Loucy (cell line): Measurements from ENCODE around the gene HMG20B.

Experiments used
- H2AFZ ChIP-seq: fragments of 200-600 bp; sonication (generic); 2 replicates; pipeline ENCODE4 v1.6.0; 2016; ENCODE audit warnings: antibody characterized with exemption, mild to moderate bottlenecking, low read length, moderate library complexity
- H3F3A ChIP-seq: fragments of 200-600 bp; 2 replicates; pipeline ENCODE4 v1.6.0; 2016; ENCODE audit warnings: antibody characterized with exemption, low read depth, mild to moderate bottlenecking
- H3K27me3 ChIP-seq: fragments of 200-600 bp; sonication (generic); 2 replicates; pipeline ENCODE4 v1.6.1; 2014; ENCODE audit warnings: low read length, mild to moderate bottlenecking; ENCODE audit not compliant: insufficient read depth, poor library complexity, severe bottlenecking
- H3K36me3 ChIP-seq: fragments of 200-600 bp; sonication (generic); 2 replicates; pipeline ENCODE4 v1.6.1; 2016; ENCODE audit warnings: low read length; ENCODE audit not compliant: insufficient read depth
- H3K4me1 ChIP-seq: fragments of 200-600 bp; sonication (generic); 2 replicates; pipeline ENCODE4 v1.5.1; 2014; ENCODE audit warnings: low read length, mild to moderate bottlenecking; ENCODE audit not compliant: insufficient read depth, poor library complexity, severe bottlenecking
- H3K4me2 ChIP-seq: fragments of 200-600 bp; sonication (generic); 2 replicates; pipeline ENCODE4 v1.6.0; 2014; ENCODE audit warnings: antibody characterized with exemption, low read length, low read depth, mild to moderate bottlenecking; ENCODE audit not compliant: poor library complexity, severe bottlenecking
- H3K4me3 ChIP-seq: fragments of 200-600 bp; sonication (generic); 2 replicates; pipeline ENCODE4 v1.5.1; 2014; ENCODE audit warnings: low read length, mild to moderate bottlenecking, mixed read lengths; ENCODE audit not compliant: poor library complexity, severe bottlenecking
- H3K79me2 ChIP-seq: fragments of 200-600 bp; sonication (generic); 2 replicates; pipeline ENCODE4 v1.6.1; 2014; ENCODE audit warnings: low read length; ENCODE audit not compliant: insufficient read depth
- H3K9ac ChIP-seq: fragments of 200-600 bp; sonication (generic); 2 replicates; pipeline ENCODE4 v1.6.0; 2014; ENCODE audit warnings: mild to moderate bottlenecking, low read depth, low read length, moderate library complexity; ENCODE audit not compliant: poor library complexity, severe bottlenecking
- H3K9me2 ChIP-seq: fragments of 200-600 bp; sonication (generic); replicated peaks from 2 replicates; pipeline ENCODE4 v1.6.1; 2016; ENCODE audit warnings: low read depth, low read length, mixed read lengths
- H3K9me3 ChIP-seq: fragments of 200-600 bp; sonication (generic); 2 replicates; pipeline ENCODE4 v1.6.1; 2014; ENCODE audit warnings: mild to moderate bottlenecking, antibody characterized with exemption, low read length, low read depth; ENCODE audit not compliant: insufficient read depth
- H4K20me1 ChIP-seq: fragments of 200-600 bp; sonication (generic); 2 replicates; pipeline ENCODE4 v1.6.0; 2014; ENCODE audit warnings: antibody characterized with exemption, low read length, mild to moderate bottlenecking; ENCODE audit not compliant: insufficient read depth, poor library complexity, severe bottlenecking
- EZH2phosphoT487 ChIP-seq: fragments of 200-600 bp; IDR thresholded peaks from 2 replicates; pipeline ENCODE4 v1.6.1; 2018; ENCODE audit warnings: antibody characterized with exemption, mild to moderate bottlenecking, moderate library complexity, borderline replicate concordance
- TF ChIP-seq, protein P1 (sequence below): fragments of 200-600 bp; sonication (generic); conservative IDR thresholded peaks from 2 replicates; pipeline ENCODE4 v1.5.1; 2014; ENCODE audit warnings: mild to moderate bottlenecking, antibody characterized with exemption, low read length

The HMG20B gene

DNA sequence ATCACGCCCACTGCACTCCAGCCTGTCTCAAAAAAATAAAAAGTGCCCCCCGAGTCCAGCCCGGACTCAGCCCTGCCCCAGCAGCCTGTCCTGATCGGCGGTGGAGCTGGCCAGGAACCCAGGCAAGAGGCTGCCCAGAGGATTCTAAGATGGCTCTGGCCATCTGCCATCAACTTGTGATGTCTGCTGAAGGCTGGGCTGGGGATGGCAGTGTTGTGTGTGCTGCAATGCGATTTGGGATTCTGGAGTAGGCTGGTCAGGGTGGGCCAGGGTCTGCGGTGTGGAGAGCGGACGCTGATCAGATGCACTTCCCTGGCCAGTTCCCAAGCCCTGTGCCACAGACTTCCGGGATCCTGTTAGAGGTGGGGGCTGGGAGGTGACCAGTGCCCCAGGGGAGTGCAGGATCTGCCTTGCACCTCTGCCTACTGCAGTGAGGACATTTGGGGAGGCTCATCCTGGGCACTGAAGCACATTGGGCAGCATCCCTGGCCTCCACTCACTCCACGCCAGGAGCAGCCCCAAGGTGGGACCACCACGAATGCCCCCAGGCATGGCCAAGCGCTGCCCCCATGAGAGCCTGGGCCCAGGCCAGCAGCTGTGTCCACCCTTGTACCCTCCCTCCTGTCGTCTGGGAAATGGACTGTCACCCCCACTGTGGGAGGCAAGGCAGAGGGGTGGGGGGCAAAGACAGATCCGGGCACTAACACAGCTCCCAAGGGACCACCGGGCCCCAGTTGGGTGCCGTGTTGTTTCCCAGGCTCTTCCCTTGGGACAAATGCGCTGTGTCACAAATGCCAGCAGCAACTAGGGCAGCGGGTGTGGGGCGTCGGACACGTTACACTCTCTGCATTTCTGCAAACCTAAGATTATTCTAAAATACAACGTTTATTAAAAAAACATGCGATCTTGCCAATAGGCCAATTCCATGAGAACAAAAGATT lies 37.3 kb downstream of the HMG20B start:
- H4K20me1 ChIP-seq = no peaks in the 10 kb centered on the region
- peaks cover 7% of the 10 kb centered on the region; the same call in 1 of the 2 replicates for H3K36me3 ChIP-seq

DNA sequence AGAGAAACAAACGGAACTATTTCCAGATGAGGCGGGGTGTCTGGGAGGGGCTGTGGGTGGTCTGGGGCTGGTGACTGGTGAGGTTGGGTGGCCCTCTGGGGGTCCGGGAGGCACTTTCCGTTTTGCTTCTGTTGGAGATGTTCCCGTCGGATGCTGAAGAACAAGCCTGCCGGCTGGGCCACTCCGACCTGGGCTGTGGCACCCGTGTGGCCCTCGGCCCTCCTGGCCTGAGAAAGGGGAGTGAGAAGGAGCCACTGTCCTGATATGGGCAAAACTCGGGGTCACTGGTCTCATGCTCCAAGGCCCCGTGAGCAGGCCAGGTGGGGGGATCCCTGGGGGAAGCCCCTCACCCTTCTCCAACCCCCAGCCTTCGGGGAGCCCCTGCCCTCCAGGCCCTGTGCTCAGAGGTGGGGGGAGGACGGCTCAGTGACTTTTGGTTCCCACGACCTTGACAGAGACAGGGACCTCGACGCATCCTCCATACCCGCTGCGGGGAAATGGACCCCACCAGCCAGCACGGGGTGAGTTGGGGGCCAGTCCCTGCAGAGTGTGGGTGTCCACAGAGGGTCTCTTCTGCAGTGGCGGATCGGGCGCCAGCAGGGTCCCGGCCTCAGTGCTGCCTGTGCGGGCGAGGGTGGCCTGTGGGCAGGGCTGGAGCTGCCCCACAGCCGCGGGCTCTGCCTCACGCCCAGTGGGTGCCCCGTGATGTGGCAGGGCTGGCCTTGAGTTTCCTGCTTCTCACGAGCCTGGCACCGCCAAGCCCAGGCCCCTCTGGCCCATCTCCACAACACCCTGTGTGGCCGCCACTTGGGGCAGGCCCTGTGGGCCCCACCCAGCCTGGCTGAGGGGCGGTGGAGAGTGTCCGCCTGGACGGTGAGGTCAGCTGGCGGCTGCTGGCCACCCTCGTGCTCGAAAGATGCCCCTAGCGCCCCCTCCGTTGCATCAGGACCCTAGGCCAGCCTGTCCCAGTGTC lies 38.3 kb downstream of the HMG20B start:
- Histone ChIP-seq H3K4me3 (no peak overlapping the region), H3K4me2 (no peak overlapping the region), H3K27me3 (no peaks in the 10 kb centered on the region), H3K4me1 (no peaks in the 10 kb centered on the region), H3K79me2 (no peaks in the 10 kb centered on the region), H3K9me2 (no peaks in the 10 kb centered on the region), H3K9ac (no peak overlapping the region), H3K36me3 (peaks cover 7% of the 10 kb centered on the region; the same call in 1 of the 2 replicates), H2AFZ (no peak overlapping the region), H4K20me1 (no peaks in the 10 kb centered on the region), H3F3A (no peaks in the 10 kb centered on the region), H3K9me3 (no peaks in the 10 kb centered on the region)
- TF ChIP-seq, protein P1, sequence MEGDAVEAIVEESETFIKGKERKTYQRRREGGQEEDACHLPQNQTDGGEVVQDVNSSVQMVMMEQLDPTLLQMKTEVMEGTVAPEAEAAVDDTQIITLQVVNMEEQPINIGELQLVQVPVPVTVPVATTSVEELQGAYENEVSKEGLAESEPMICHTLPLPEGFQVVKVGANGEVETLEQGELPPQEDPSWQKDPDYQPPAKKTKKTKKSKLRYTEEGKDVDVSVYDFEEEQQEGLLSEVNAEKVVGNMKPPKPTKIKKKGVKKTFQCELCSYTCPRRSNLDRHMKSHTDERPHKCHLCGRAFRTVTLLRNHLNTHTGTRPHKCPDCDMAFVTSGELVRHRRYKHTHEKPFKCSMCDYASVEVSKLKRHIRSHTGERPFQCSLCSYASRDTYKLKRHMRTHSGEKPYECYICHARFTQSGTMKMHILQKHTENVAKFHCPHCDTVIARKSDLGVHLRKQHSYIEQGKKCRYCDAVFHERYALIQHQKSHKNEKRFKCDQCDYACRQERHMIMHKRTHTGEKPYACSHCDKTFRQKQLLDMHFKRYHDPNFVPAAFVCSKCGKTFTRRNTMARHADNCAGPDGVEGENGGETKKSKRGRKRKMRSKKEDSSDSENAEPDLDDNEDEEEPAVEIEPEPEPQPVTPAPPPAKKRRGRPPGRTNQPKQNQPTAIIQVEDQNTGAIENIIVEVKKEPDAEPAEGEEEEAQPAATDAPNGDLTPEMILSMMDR = no peak
- TF ChIP-seq EZH2phosphoT487 = no peak

More for the DNA sequence above, 37.3 kb downstream of the HMG20B start:
- Histone ChIP-seq H2AFZ (no peak overlapping the region), H3K9ac (no peak overlapping the region), H3K4me3 (no peak overlapping the region), H3K9me2 (no peaks in the 10 kb centered on the region), H3F3A (no peaks in the 10 kb centered on the region), H3K4me1 (peaks cover 5% of the 10 kb centered on the region), H3K79me2 (no peaks in the 10 kb centered on the region), H3K4me2 (no peak overlapping the region), H3K27me3 (no peaks in the 10 kb centered on the region), H3K9me3 (no peaks in the 10 kb centered on the region)
- TF ChIP-seq, protein P1 = no peak
- no peak for TF ChIP-seq EZH2phosphoT487

DNA sequence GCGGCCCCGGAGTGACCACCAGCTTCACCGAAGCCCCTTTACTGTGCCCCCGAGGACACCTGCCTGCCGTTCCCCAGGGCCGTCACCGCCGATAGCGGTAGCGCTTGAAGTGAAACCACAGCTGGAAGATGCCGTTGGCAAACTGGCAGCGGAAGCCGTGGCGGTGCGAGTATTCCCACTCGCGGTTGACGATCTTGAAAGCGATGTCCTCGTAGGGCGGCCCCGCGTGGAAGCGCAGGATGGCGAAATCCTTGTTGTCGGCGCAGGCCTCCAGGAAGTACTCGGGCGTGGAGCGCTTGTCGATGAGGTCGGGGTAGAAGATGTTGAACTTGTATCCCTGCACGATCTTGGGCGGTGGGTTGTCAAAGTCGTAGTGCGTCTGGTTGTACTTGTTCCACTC lies 39.1 kb downstream of the HMG20B start:
- H3K4me3 ChIP-seq = no peak overlapping the region
- H3F3A ChIP-seq = no peaks in the 10 kb centered on the region
- H4K20me1 ChIP-seq = no peaks in the 10 kb centered on the region
- H3K79me2 ChIP-seq = no peaks in the 10 kb centered on the region
- no peaks in the 10 kb centered on the region for H3K4me1 ChIP-seq
- peaks cover 7% of the 10 kb centered on the region; the same call in 1 of the 2 replicates for H3K36me3 ChIP-seq
- no peak overlapping the region for H3K9ac ChIP-seq
- TF ChIP-seq, protein P1 = no peak
- TF ChIP-seq EZH2phosphoT487 = no peak
- no peak overlapping the region for H3K4me2 ChIP-seq
- H3K9me3 ChIP-seq = no peaks in the 10 kb centered on the region
- H3K27me3 ChIP-seq = no peaks in the 10 kb centered on the region
- H3K9me2 ChIP-seq = no peaks in the 10 kb centered on the region
- no peak overlapping the region for H2AFZ ChIP-seq
